ENCODE measurements around the gene HBA2.

HBA2 gene

DNA sequence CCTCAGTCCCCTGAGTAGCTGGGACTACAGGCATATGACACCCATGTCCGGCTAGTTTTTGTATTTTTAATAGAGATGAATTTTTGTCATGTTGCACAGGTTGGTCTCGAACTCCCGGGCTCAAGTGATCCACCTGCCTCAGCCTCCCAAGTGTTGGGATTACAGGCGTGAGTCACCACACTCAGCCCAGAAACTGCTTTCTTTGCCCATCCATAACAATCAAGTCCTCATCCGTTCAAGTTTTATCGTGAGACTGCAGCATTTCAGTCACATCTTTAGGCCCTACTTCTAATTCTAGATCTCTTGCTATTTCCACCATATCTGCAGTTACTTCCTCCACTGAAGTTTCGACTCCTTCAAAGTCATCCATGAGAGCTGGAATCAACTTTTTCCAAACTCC is 40.6 kb upstream of the HBA2 start:
- DNase-seq (ENCODE audit: low spot score) (no peak), ATAC-seq (ENCODE audit: low read depth) (no peak)
- Histone ChIP-seq H3K4me1 (ENCODE audit: insufficient read depth, poor library complexity, severe bottlenecking) (no peaks in the 10 kb centered on the region), H3K9me3 (ENCODE audit: severe bottlenecking) (no peaks in the 10 kb centered on the region), H3K27ac (ENCODE audit: poor library complexity, severe bottlenecking) (no peak overlapping the region), H3K27me3 (ENCODE audit: insufficient read depth, poor library complexity, severe bottlenecking) (no peaks in the 10 kb centered on the region), H3K36me3 (ENCODE audit: low read depth) (peaks cover 19% of the 10 kb centered on the region), H3K4me3 (ENCODE audit: severe bottlenecking) (no peak overlapping the region)
- TF ChIP-seq, protein P1, sequence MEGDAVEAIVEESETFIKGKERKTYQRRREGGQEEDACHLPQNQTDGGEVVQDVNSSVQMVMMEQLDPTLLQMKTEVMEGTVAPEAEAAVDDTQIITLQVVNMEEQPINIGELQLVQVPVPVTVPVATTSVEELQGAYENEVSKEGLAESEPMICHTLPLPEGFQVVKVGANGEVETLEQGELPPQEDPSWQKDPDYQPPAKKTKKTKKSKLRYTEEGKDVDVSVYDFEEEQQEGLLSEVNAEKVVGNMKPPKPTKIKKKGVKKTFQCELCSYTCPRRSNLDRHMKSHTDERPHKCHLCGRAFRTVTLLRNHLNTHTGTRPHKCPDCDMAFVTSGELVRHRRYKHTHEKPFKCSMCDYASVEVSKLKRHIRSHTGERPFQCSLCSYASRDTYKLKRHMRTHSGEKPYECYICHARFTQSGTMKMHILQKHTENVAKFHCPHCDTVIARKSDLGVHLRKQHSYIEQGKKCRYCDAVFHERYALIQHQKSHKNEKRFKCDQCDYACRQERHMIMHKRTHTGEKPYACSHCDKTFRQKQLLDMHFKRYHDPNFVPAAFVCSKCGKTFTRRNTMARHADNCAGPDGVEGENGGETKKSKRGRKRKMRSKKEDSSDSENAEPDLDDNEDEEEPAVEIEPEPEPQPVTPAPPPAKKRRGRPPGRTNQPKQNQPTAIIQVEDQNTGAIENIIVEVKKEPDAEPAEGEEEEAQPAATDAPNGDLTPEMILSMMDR (IDR thresholded peaks at IDR 0.05; ENCODE audit: poor library complexity, severe bottlenecking), result no peak

DNA sequence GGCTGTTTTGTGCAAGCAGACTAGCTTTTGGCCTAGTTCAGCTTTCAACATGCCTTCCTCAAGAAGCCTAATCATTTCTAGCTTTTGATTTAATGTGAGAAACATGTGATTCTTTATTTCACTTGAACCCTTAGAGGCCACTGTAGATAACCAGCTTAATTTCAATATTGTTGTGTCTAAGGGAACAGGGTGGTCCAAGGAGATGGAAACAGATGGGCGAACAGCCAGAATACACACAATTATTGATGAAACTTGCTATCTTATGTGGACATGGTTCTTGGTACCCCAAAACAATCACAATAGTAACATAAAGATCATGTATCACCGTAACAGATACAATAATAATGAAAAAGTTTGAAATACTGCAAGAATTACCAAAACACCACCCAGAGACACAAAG is 39.0 kb upstream of the HBA2 start:
- peaks cover 19% of the 10 kb centered on the region for H3K36me3 ChIP-seq (ENCODE audit: low read depth)
- DNase-seq (ENCODE audit: low spot score) (no peak), ATAC-seq (ENCODE audit: low read depth) (no peak)
- H3K4me3 ChIP-seq (ENCODE audit: severe bottlenecking), result no peak overlapping the region
- H3K27me3 ChIP-seq (ENCODE audit: insufficient read depth, poor library complexity, severe bottlenecking), result no peaks in the 10 kb centered on the region
- no peaks in the 10 kb centered on the region for H3K9me3 ChIP-seq (ENCODE audit: severe bottlenecking)
- no peak overlapping the region for H3K27ac ChIP-seq (ENCODE audit: poor library complexity, severe bottlenecking)
- TF ChIP-seq, protein P1 (IDR thresholded peaks at IDR 0.05; ENCODE audit: poor library complexity, severe bottlenecking), result no peak
- no peaks in the 10 kb centered on the region for H3K4me1 ChIP-seq (ENCODE audit: insufficient read depth, poor library complexity, severe bottlenecking)

DNA sequence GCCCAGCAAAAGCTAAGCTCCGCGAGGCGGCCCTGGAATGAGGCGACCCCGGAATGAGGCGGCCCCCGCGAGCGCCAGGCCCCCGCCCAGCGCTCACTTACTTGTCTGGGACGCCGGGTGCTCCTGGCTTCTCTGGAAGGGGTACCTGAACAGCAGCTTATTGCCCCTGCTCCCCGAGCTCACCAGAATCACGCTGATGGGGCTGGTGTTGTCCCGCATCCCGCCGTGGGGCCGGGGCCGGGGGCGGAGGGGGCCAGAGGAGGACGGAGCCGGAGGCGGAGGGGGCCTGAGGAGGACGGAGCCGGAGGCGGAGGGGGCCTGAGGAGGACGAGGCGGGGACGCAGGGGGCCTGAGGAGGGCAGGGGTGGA is 34.6 kb upstream of the HBA2 start:
- Histone ChIP-seq H3K27ac (ENCODE audit: poor library complexity, severe bottlenecking) (peak overlapping the region; percentile 37), H3K4me1 (ENCODE audit: insufficient read depth, poor library complexity, severe bottlenecking) (no peaks in the 10 kb centered on the region), H3K36me3 (ENCODE audit: low read depth) (peaks cover 19% of the 10 kb centered on the region), H3K9me3 (ENCODE audit: severe bottlenecking) (no peaks in the 10 kb centered on the region), H3K27me3 (ENCODE audit: insufficient read depth, poor library complexity, severe bottlenecking) (no peaks in the 10 kb centered on the region), H3K4me3 (ENCODE audit: severe bottlenecking) (peak overlapping the region; percentile 70)
- TF ChIP-seq, protein P1 (IDR thresholded peaks at IDR 0.05; ENCODE audit: poor library complexity, severe bottlenecking), result no peak
- peak; percentile 15; the same call in 2 of the 3 replicates for ATAC-seq (ENCODE audit: low read depth)
- no peak for DNase-seq (ENCODE audit: low spot score)

DNA sequence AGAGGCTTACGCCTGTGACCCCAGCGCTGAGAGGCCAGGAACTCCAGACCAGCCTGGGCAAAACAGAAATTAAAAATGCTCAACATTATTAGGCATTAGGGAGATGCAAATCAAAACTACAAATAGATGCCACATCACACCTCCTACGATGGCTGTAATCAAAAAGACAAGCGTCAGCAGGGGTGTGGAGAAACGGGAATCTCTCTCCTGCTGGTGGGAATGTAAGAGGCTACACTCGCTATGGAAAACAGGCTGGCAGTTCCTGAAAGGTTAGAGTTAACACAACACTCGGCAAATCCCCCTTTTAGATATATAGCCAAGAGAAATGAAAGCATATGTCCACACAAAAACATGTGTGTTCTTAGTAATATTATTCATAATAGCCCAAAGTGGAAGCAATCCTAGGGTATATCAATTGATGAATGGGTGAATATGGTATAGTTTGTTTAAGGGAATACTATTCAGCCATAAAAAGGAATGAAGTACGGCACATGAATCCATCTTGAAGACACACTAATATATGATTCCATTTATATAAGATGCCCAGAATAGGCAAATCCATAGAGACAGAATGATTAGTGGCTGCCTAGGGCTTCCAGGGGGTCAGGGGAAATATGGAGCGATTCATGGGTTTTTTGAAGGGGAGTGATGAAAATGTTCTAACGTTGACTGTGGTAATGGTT is 32.4 kb upstream of the HBA2 start:
- H3K4me1 ChIP-seq (ENCODE audit: insufficient read depth, poor library complexity, severe bottlenecking), result no peaks in the 10 kb centered on the region
- ATAC-seq (ENCODE audit: low read depth), result no peak

More for the DNA sequence above, 32.4 kb upstream of the HBA2 start:
- H3K27ac ChIP-seq (ENCODE audit: poor library complexity, severe bottlenecking), result no peak overlapping the region
- no peak for DNase-seq (ENCODE audit: low spot score)
- H3K27me3 ChIP-seq (ENCODE audit: insufficient read depth, poor library complexity, severe bottlenecking), result no peaks in the 10 kb centered on the region
- peaks cover 6% of the 10 kb centered on the region for H3K36me3 ChIP-seq (ENCODE audit: low read depth)
- TF ChIP-seq, protein P1 (IDR thresholded peaks at IDR 0.05; ENCODE audit: poor library complexity, severe bottlenecking), result no peak
- H3K9me3 ChIP-seq (ENCODE audit: severe bottlenecking), result no peaks in the 10 kb centered on the region
- no peak overlapping the region for H3K4me3 ChIP-seq (ENCODE audit: severe bottlenecking)

Measured in RWPE2 (cell line).